H9 (cell line): ENCODE data around the gene WASF3. TPM values are rescaled to one million over a fixed set of nuclear protein-coding genes. Genes with fewer than 3 reads are reported as not detected.

ENCODE experiments used
- DNase-seq: peaks from one replicate; pipeline ENCODE4 v3.0.0-alpha.2; 2017
- H2AFZ ChIP-seq: one replicate; pipeline ENCODE4 v1.6.1; 2013; ENCODE audit warnings: mild to moderate bottlenecking, low read length, control low read depth, moderate library complexity
- H2AK5ac ChIP-seq: 2 replicates; pipeline ENCODE4 v1.6.1; 2013; ENCODE audit warnings: low read length, control low read depth, mixed read lengths; ENCODE audit not compliant: insufficient read length
- H2BK120ac ChIP-seq: one replicate; pipeline ENCODE4 v1.6.1; 2013; ENCODE audit warnings: low read depth, mild to moderate bottlenecking, low read length, control low read depth, inconsistent platforms; ENCODE audit not compliant: poor library complexity, severe bottlenecking
- H2BK12ac ChIP-seq: 2 replicates; pipeline ENCODE4 v1.6.1; 2013; ENCODE audit warnings: low read length, control low read depth, mixed read lengths, low read depth; ENCODE audit not compliant: insufficient read length
- H2BK15ac ChIP-seq: 2 replicates; pipeline ENCODE4 v1.6.1; 2013; ENCODE audit warnings: low read depth, low read length, control low read depth
- H2BK20ac ChIP-seq: one replicate; pipeline ENCODE4 v1.6.1; 2013; ENCODE audit warnings: low read depth, mild to moderate bottlenecking, low read length, control low read depth, inconsistent platforms; ENCODE audit not compliant: poor library complexity, severe bottlenecking
- H2BK5ac ChIP-seq: 2 replicates; pipeline ENCODE4 v1.6.1; 2013; ENCODE audit warnings: low read length, control low read depth, mixed read lengths; ENCODE audit not compliant: insufficient read length
- H3K14ac ChIP-seq: 2 replicates; pipeline ENCODE4 v1.6.1; 2013; ENCODE audit warnings: low read length, control low read depth; ENCODE audit not compliant: insufficient read depth
- H3K18ac ChIP-seq: 2 replicates; pipeline ENCODE4 v1.6.1; 2013; ENCODE audit warnings: low read depth, mild to moderate bottlenecking, mixed read lengths, low read length, control low read depth; ENCODE audit not compliant: insufficient read length
- H3K23ac ChIP-seq: 2 replicates; pipeline ENCODE4 v1.6.1; 2013; ENCODE audit warnings: low read length, control low read depth, mixed read lengths, low read depth; ENCODE audit not compliant: insufficient read length
- H3K23me2 ChIP-seq: 2 replicates; pipeline ENCODE4 v1.6.1; 2013; ENCODE audit warnings: low read depth, mild to moderate bottlenecking, mixed read lengths, low read length, control low read depth; ENCODE audit not compliant: insufficient read length, poor library complexity, severe bottlenecking
- H3K27ac ChIP-seq: 2 replicates; pipeline ENCODE4 v1.5.1; 2013; ENCODE audit warnings: low read length, control low read depth, mixed read lengths, low read depth; ENCODE audit not compliant: insufficient read length
- H3K27me3 ChIP-seq: 2 replicates; pipeline ENCODE4 v1.6.1; 2013; ENCODE audit warnings: low read length, control low read depth, inconsistent platforms; ENCODE audit not compliant: insufficient read depth
- H3K4ac ChIP-seq: 2 replicates; pipeline ENCODE4 v1.6.1; 2013; ENCODE audit warnings: low read depth, mild to moderate bottlenecking, control low read depth, inconsistent platforms, low read length, moderate library complexity
- H3K4me1 ChIP-seq: 2 replicates; pipeline ENCODE4 v1.6.1; 2013; ENCODE audit warnings: low read length, control low read depth, inconsistent platforms; ENCODE audit not compliant: insufficient read depth
- H3K4me2 ChIP-seq: 2 replicates; pipeline ENCODE4 v1.6.1; 2013; ENCODE audit warnings: low read length, control low read depth, mixed read lengths; ENCODE audit not compliant: insufficient read length, insufficient read depth
- H3K56ac ChIP-seq: 2 replicates; pipeline ENCODE4 v1.6.1; 2013; ENCODE audit warnings: low read depth, mild to moderate bottlenecking, mixed read lengths, low read length, control low read depth; ENCODE audit not compliant: insufficient read length
- H3K79me1 ChIP-seq: 2 replicates; pipeline ENCODE4 v1.6.1; 2013; ENCODE audit warnings: low read depth, mild to moderate bottlenecking, moderate library complexity, low read length, control low read depth, inconsistent platforms; ENCODE audit not compliant: insufficient read depth, poor library complexity, severe bottlenecking
- H3K79me2 ChIP-seq: 2 replicates; pipeline ENCODE4 v1.6.1; 2013; ENCODE audit warnings: low read length, control low read depth, inconsistent platforms; ENCODE audit not compliant: insufficient read depth
- H3K9ac ChIP-seq: 2 replicates; pipeline ENCODE4 v1.6.1; 2013; ENCODE audit warnings: low read length, control low read depth, mixed read lengths; ENCODE audit not compliant: insufficient read length; ENCODE audit errors: extremely low read depth
- H3K9me3 ChIP-seq: one replicate; pipeline ENCODE4 v1.6.1; 2013; ENCODE audit warnings: low read depth, low read length, inconsistent platforms; ENCODE audit not compliant: control insufficient read depth
- H3T11ph ChIP-seq: one replicate; pipeline ENCODE4 v1.6.1; 2013; ENCODE audit warnings: mild to moderate bottlenecking, low read length, control low read depth, inconsistent platforms
- H4K20me1 ChIP-seq: one replicate; pipeline ENCODE4 v1.6.1; 2013; ENCODE audit not compliant: control insufficient read depth, insufficient read length, insufficient read depth
- H4K5ac ChIP-seq: 2 replicates; pipeline ENCODE4 v1.6.1; 2013; ENCODE audit warnings: low read depth, mild to moderate bottlenecking, mixed read lengths, low read length, control low read depth; ENCODE audit not compliant: insufficient read length
- H4K8ac ChIP-seq: replicated peaks from 2 replicates; pipeline ENCODE4 v1.6.1; 2013; ENCODE audit warnings: low read length, control low read depth, mixed read lengths, low read depth; ENCODE audit not compliant: insufficient read length
- H4K91ac ChIP-seq: 2 replicates; pipeline ENCODE4 v1.6.1; 2013; ENCODE audit warnings: low read depth, mild to moderate bottlenecking, moderate library complexity, mixed read lengths, low read length, control low read depth; ENCODE audit not compliant: insufficient read length
- H3K27ac Mint-ChIP-seq, 3 experiments: 2 replicates in 2 of 3; 3 replicates in 1 of 3; pipeline ENCODE4 v1.8.0; 2020 to 2021; ENCODE audit warnings: mixed read lengths in 3 of 3, mild to moderate bottlenecking in 1 of 3, moderate library complexity in 1 of 3
- H3K27me3 Mint-ChIP-seq: 2 replicates; pipeline ENCODE4 v1.8.0; 2021; ENCODE audit warnings: low read depth, mild to moderate bottlenecking, moderate library complexity, mixed read lengths
- H3K36me3 Mint-ChIP-seq, 3 experiments: 2 replicates in 2 of 3; 3 replicates in 1 of 3; pipeline ENCODE4 v1.8.0; 2020 to 2021; ENCODE audit warnings: low read depth in 3 of 3, mixed read lengths in 3 of 3; ENCODE audit not compliant: insufficient read depth in 1 of 3
- H3K4me1 Mint-ChIP-seq, 2 experiments: 2 replicates each; pipeline ENCODE4 v1.8.0; 2020; ENCODE audit warnings: mixed read lengths in 2 of 2
- H3K4me3 Mint-ChIP-seq, 2 experiments: 2 replicates in 1 of 2; 3 replicates in 1 of 2; pipeline ENCODE4 v1.8.0; 2020 to 2021; ENCODE audit warnings: mild to moderate bottlenecking in 2 of 2, mixed read lengths in 2 of 2, moderate library complexity in 1 of 2
- H3K9me3 Mint-ChIP-seq, 2 experiments: 2 replicates in 1 of 2; 3 replicates in 1 of 2; pipeline ENCODE4 v1.8.0; 2020; ENCODE audit warnings: mild to moderate bottlenecking in 2 of 2, mixed read lengths in 2 of 2, moderate library complexity in 1 of 2
- CTCF ChIP-seq: fragments of 200-600 bp; sonication (generic); conservative IDR thresholded peaks from 3 replicates; pipeline ENCODE4 v1.8.0; 2021; ENCODE audit warnings: antibody characterized with exemption, mild to moderate bottlenecking
- WGBS: extraction: QIAGEN DNeasy Blood & Tissue Kit; methylation state at CpG from one replicate; pipeline ENCODE4 v1.1.7; 2013; ENCODE audit warnings: missing lambda C conversion rate, low lambda C conversion rate, mixed read lengths; ENCODE audit not compliant: insufficient read length; ENCODE audit errors: extremely low coverage; 5-methylcytosine and 5-hydroxymethylcytosine counted together
- total RNA-seq: library from RNA; stranded (reverse); gene quantifications from 2 replicates; pipeline ENCODE4 v1.2.1, GENCODE V29; 2021

Gene WASF3
- total RNA-seq, 1 experiment from 2014 or later = 22.2 TPM

- no peaks in the 10 kb centered on the region for H3K27me3 Mint-ChIP-seq
- no peak overlapping the region for H3K27ac Mint-ChIP-seq
- Histone ChIP-seq H2AK5ac (no peak overlapping the region), H3K9ac (no peak overlapping the region), H3K27ac (no peak overlapping the region), H3K56ac (no peak overlapping the region), H3K4me1 (peaks cover 3% of the 10 kb centered on the region; the same call in 1 of the 2 replicates), H3K14ac (no peak overlapping the region), H3K79me1 (peaks cover 3% of the 10 kb centered on the region), H2BK5ac (no peak overlapping the region), H2BK20ac (no peak overlapping the region), H3K27me3 (no peaks in the 10 kb centered on the region), H4K20me1 (no peaks in the 10 kb centered on the region), H2BK15ac (no peak overlapping the region), H3K4me2 (no peak overlapping the region), H3K9me3 (no peaks in the 10 kb centered on the region), H3K4ac (no peak overlapping the region), H2BK120ac (no peak overlapping the region), H4K5ac (no peak overlapping the region), H3T11ph (no peak overlapping the region), H3K18ac (no peak overlapping the region), H3K23me2 (no peaks in the 10 kb centered on the region), H3K79me2 (peaks cover 4% of the 10 kb centered on the region; the same call in 1 of the 2 replicates), H4K8ac (no peak overlapping the region), H4K91ac (no peak overlapping the region), H3K23ac (no peak overlapping the region), H2AFZ (no peak overlapping the region), H2BK12ac (no peak overlapping the region)
- no peaks in the 10 kb centered on the region for H3K9me3 Mint-ChIP-seq
- no peak for TF ChIP-seq CTCF
- peaks cover 17 to 23% of the 10 kb centered on the region in 2 experiments for H3K4me1 Mint-ChIP-seq
- no peak overlapping the region for H3K4me3 Mint-ChIP-seq
- DNase-seq = no peak
- no CpG with 5 or more reads among the region's 4 CpGs for WGBS
- no peaks in the 10 kb centered on the region for H3K36me3 Mint-ChIP-seq
Measured at GRCh38 chr13:26606631-26607030, 49.1 kb downstream of the WASF3 start.
